ENCODE data around the gene PMPCB.

PMPCB gene

DNA sequence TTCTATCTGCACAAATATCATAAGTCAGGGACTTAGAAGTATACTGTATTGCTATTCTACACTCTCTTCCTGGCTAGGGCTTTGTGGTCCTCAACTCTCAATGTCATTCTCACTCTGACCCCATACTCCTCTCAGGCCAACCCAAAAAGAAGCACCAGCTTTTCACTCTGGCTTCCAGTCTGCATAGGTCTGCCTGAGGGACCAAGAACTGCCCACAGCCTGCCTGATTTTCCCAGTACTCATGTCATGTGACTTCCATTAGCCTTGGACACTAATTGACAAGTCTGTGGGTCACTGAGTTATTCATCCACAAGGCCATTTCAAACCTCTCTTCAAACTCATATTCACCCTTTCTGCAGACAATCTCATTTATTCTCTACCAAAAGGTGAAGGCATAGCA is 19.8 kb downstream of the PMPCB start:
- Histone ChIP-seq H3K9ac (ENCODE audit: low read depth, low read length) (no peak overlapping the region), H3K4me2 (ENCODE audit: insufficient read depth, low read length) (no peak overlapping the region), H3K27me3 (ENCODE audit: insufficient read depth, low read length, poor library complexity) (no peaks in the 10 kb centered on the region), H3K36me3 (ENCODE audit: insufficient read depth, low read length) (peaks cover 95% of the 10 kb centered on the region), H3K4me3 (ENCODE audit: low read depth in 1 of 2, low read length in 2 of 2) (no peak overlapping the region), H3K27ac (ENCODE audit: low read length) (no peak overlapping the region), H3K79me2 (ENCODE audit: insufficient read depth, low read length) (no peaks in the 10 kb centered on the region), H3K9me3 (ENCODE audit: insufficient read depth, low read length, severe bottlenecking) (no peaks in the 10 kb centered on the region), H4K20me1 (ENCODE audit: insufficient read depth, low read length) (0 out of 2 replicates have a peak, but pooled peaks cover 3% of the 10 kb centered on the region), H3K4me1 (ENCODE audit: insufficient read depth, low read length) (no peaks in the 10 kb centered on the region), H2AFZ (ENCODE audit: low read depth, low read length) (no peak overlapping the region)
- DNase-seq, result no peak
- TF ChIP-seq EZH2 (IDR thresholded peaks at IDR 0.05; ENCODE audit: borderline replicate concordance, low read depth, low read length, severe bottlenecking), result no peak
- ATAC-seq (ENCODE audit: insufficient read depth, low read depth), result no peak

DNA sequence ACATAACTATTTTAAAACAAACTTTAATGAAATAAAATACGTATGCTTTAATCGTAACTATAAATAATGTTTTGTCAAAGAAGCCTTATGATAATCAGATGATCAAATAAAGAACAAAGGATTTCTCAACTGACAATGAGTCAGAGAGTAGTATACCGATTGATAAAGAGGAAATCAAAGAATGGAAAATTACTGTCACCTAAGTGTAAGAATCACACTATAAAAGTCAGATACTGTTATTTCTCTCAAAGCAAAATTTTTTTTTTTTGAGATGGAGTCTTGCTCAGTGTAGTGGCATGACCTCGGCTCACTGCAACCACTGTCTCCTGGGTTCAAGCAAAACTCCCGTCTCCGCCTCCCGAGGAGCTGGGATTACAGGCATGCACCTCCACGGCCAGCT is 28.5 kb downstream of the PMPCB start:
- H3K27me3 ChIP-seq (ENCODE audit: insufficient read depth, low read length, poor library complexity), result no peaks in the 10 kb centered on the region
- no peaks in the 10 kb centered on the region for H3K9me3 ChIP-seq (ENCODE audit: insufficient read depth, low read length, severe bottlenecking)
- no peaks in the 10 kb centered on the region for H3K4me1 ChIP-seq (ENCODE audit: insufficient read depth, low read length)
- DNase-seq (no peak), ATAC-seq (ENCODE audit: insufficient read depth, low read depth) (no peak)
- no peaks in the 10 kb centered on the region; the same call in 1 of the 2 replicates for H4K20me1 ChIP-seq (ENCODE audit: insufficient read depth, low read length)
- no peak overlapping the region for H3K9ac ChIP-seq (ENCODE audit: low read depth, low read length)
- H2AFZ ChIP-seq (ENCODE audit: low read depth, low read length), result no peak overlapping the region
- TF ChIP-seq, protein P1, sequence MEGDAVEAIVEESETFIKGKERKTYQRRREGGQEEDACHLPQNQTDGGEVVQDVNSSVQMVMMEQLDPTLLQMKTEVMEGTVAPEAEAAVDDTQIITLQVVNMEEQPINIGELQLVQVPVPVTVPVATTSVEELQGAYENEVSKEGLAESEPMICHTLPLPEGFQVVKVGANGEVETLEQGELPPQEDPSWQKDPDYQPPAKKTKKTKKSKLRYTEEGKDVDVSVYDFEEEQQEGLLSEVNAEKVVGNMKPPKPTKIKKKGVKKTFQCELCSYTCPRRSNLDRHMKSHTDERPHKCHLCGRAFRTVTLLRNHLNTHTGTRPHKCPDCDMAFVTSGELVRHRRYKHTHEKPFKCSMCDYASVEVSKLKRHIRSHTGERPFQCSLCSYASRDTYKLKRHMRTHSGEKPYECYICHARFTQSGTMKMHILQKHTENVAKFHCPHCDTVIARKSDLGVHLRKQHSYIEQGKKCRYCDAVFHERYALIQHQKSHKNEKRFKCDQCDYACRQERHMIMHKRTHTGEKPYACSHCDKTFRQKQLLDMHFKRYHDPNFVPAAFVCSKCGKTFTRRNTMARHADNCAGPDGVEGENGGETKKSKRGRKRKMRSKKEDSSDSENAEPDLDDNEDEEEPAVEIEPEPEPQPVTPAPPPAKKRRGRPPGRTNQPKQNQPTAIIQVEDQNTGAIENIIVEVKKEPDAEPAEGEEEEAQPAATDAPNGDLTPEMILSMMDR (IDR thresholded peaks at IDR 0.05; ENCODE audit: borderline replicate concordance, extremely low read depth, low read length, poor library complexity, severe bottlenecking), result no peak
- no peak for TF ChIP-seq EZH2 (IDR thresholded peaks at IDR 0.05; ENCODE audit: borderline replicate concordance, low read depth, low read length, severe bottlenecking)
- H3K27ac ChIP-seq (ENCODE audit: low read length), result no peak overlapping the region
- no peak overlapping the region for H3K4me3 ChIP-seq (ENCODE audit: low read depth in 1 of 2, low read length in 2 of 2)
- H3K79me2 ChIP-seq (ENCODE audit: insufficient read depth, low read length), result peaks cover 9% of the 10 kb centered on the region; the same call in 1 of the 2 replicates
- H3K4me2 ChIP-seq (ENCODE audit: insufficient read depth, low read length), result no peak overlapping the region
- H3K36me3 ChIP-seq (ENCODE audit: insufficient read depth, low read length), result peaks cover 76% of the 10 kb centered on the region

DNA sequence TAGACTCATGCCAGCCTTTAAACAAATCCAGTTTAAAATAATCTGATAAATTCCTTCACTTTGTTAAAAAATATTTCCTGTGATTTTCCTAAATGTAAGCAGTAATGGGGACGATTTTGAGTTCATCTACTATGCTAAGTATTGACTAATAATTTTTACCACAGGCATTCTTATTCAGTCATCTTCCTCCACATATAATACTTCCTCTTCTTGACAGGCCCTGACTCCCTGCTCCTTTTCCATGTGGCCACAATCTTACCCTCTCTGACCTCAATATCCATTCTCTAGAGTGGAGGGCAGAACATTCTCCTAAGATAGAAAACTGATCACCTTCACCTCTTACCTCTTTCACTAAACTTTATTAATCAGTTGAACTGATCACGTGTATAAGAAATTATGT is 39.5 kb downstream of the PMPCB start:
- H2AFZ ChIP-seq (ENCODE audit: low read depth, low read length), result no peak overlapping the region
- no peak overlapping the region for H3K27ac ChIP-seq (ENCODE audit: low read length)
- no peak overlapping the region for H3K9ac ChIP-seq (ENCODE audit: low read depth, low read length)
- no peaks in the 10 kb centered on the region for H3K27me3 ChIP-seq (ENCODE audit: insufficient read depth, low read length, poor library complexity)
- TF ChIP-seq, protein P1 (IDR thresholded peaks at IDR 0.05; ENCODE audit: borderline replicate concordance, extremely low read depth, low read length, poor library complexity, severe bottlenecking), result no peak
- TF ChIP-seq EZH2 (IDR thresholded peaks at IDR 0.05; ENCODE audit: borderline replicate concordance, low read depth, low read length, severe bottlenecking), result no peak
- peaks cover 10% of the 10 kb centered on the region for H3K4me1 ChIP-seq (ENCODE audit: insufficient read depth, low read length)
- no peak overlapping the region for H3K4me2 ChIP-seq (ENCODE audit: insufficient read depth, low read length)
- peaks cover 87% of the 10 kb centered on the region for H3K36me3 ChIP-seq (ENCODE audit: insufficient read depth, low read length)
- H4K20me1 ChIP-seq (ENCODE audit: insufficient read depth, low read length), result peaks cover 14% of the 10 kb centered on the region; the same call in 1 of the 2 replicates
- peaks cover 80% of the 10 kb centered on the region for H3K79me2 ChIP-seq (ENCODE audit: insufficient read depth, low read length)
- H3K9me3 ChIP-seq (ENCODE audit: insufficient read depth, low read length, severe bottlenecking), result no peaks in the 10 kb centered on the region
- no peak overlapping the region for H3K4me3 ChIP-seq (ENCODE audit: low read depth in 1 of 2, low read length in 2 of 2)
- DNase-seq, result no peak
- no peak for ATAC-seq (ENCODE audit: insufficient read depth, low read depth)

DNA sequence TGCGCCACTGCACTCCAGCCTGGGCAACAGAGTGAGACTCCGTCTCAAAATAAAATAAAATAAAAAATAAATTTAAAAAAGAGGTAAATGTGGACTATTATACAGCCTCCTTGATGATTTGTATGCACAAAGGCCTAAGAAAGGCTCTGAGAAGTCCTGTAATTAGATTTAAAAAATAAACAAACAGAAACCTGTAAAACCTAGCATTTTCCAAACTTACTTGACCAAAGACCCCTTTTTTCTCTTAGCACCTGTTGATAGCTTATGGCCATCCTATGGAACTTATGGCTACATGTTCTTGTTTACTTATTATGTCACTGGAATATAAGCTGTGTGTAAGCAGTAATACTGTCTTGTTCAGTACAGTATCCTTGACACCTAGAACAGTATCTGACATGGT is 41.6 kb downstream of the PMPCB start:
- Histone ChIP-seq H3K36me3 (ENCODE audit: insufficient read depth, low read length) (peaks cover 78% of the 10 kb centered on the region), H3K79me2 (ENCODE audit: insufficient read depth, low read length) (peaks cover 82% of the 10 kb centered on the region)

More for the DNA sequence above, 41.6 kb downstream of the PMPCB start:
- Histone ChIP-seq H3K9me3 (ENCODE audit: insufficient read depth, low read length, severe bottlenecking) (no peaks in the 10 kb centered on the region), H3K27ac (ENCODE audit: low read length) (no peak overlapping the region), H3K27me3 (ENCODE audit: insufficient read depth, low read length, poor library complexity) (no peaks in the 10 kb centered on the region), H3K4me1 (ENCODE audit: insufficient read depth, low read length) (peaks cover 24% of the 10 kb centered on the region), H3K9ac (ENCODE audit: low read depth, low read length) (no peak overlapping the region), H3K4me2 (ENCODE audit: insufficient read depth, low read length) (no peak overlapping the region), H3K4me3 (ENCODE audit: low read depth in 1 of 2, low read length in 2 of 2) (no peak overlapping the region), H4K20me1 (ENCODE audit: insufficient read depth, low read length) (peaks cover 10% of the 10 kb centered on the region; the same call in 1 of the 2 replicates), H2AFZ (ENCODE audit: low read depth, low read length) (no peak overlapping the region)
- ATAC-seq (ENCODE audit: insufficient read depth, low read depth) (no peak), DNase-seq (no peak)
- TF ChIP-seq EZH2 (IDR thresholded peaks at IDR 0.05; ENCODE audit: borderline replicate concordance, low read depth, low read length, severe bottlenecking), result no peak
- TF ChIP-seq, protein P1 (IDR thresholded peaks at IDR 0.05; ENCODE audit: borderline replicate concordance, extremely low read depth, low read length, poor library complexity, severe bottlenecking), result no peak

Data from DND-41 (cell line).